H1 (cell line): ENCODE data around the gene ULK3. TPM values are rescaled to one million over a fixed set of nuclear protein-coding genes. Genes with fewer than 3 reads are reported as not detected.

Source experiments
- RAD21 ChIP-seq, 2 experiments: IDR thresholded peaks in 1 of 2; conservative IDR thresholded peaks in 1 of 2; 2 replicates each; pipeline ENCODE4 v1.6.1; 2011; ENCODE audit warnings: low read depth in 2 of 2, low read length in 2 of 2, improper control_type of control experiment in 1 of 2, inconsistent platforms in 1 of 2, mild to moderate bottlenecking in 1 of 2, moderate library complexity in 1 of 2
- SP1 ChIP-seq: IDR thresholded peaks from 2 replicates; pipeline ENCODE4 v1.6.1; 2011; ENCODE audit warnings: low read depth, low read length
- polyA plus RNA-seq, 7 experiments: library from polyadenylated mRNA; depleted of rRNA in 3 of 7; stranded (reverse) in 5 of 7; unstranded in 2 of 7; fragments of >200 nt in 5 of 7; fragments of 200-250 nt in 2 of 7; gene quantifications; 1 replicate in 5 of 7; 2 replicates in 1 of 7; 4 replicates in 1 of 7; pipeline versions ENCODE4 v1.2.1 to v1.2.3, GENCODE V29; 2011 to 2013; ENCODE audit warnings: missing spikeins in 2 of 7, mixed read lengths in 2 of 7
- total RNA-seq: library from RNA; stranded (reverse); fragmentation: NEBNext Ultra II Directional; extraction: Animal tissue kit (Norgen Biotek cat#: 25700); gene quantifications from 2 replicates; pipeline ENCODE4 v1.2.1, GENCODE V29; 2021

ULK3 gene
- total and polyA plus RNA-seq, 2 of the 8 experiments (the other 6 are each of a cell fraction or from before 2014, with no cell fraction given) = 27.1 to 34.4 TPM

DNA sequence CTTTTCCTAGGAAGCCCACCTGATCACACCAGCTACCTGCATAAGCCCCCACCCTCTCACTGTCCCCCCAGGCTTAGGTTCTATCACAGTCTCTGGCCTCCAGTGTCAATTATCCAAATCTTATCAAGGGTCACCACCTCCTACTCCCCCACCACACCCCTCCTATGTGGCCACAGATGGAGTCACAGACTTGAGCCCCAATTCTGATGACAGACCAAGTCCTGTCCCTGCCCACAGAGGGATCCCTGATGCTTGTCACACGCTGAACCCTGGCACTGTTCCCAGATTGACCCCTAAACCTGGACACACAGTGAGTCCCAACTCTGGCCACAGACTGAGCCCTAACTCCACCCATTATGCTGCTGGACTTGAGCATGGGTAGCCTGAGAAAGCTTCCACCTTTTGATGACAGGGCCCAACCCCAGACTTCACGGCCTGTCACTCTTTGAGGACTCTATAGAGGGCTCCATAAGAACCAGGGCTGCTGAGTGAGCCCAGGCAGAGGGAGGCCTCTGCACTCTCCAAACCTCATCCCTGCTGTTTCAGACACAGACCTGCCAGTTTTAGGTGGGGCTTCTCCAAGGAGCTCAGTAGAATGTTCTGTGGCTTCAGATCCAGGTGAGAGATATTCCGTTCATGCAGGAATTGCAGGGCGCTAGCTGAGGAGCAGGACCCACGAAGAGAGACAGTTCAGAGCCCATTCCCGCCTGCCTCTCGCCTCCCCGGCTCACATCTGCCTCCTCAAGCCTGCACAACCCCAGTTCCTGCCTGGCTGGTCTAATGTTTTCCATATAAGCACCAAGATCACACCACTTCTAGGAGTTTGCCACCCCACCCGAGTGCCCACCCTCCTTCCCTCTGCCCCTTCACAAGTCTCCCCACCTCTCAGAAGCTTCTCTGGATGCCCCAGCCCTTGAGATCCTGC lies 1.8 kb downstream of the ULK3 start (continued):
- no peak for TF ChIP-seq RAD21 (IDR thresholded peaks at IDR 0.05 in 1 of 2, conservative IDR thresholded peaks at IDR 0.05 in 1 of 2; ENCODE audit: low read depth in 2 of 2, low read length in 2 of 2)
- no peak for TF ChIP-seq SP1
